Measurements from ENCODE around the gene PREB. TPM values are rescaled to one million over a fixed set of nuclear protein-coding genes. Genes with fewer than 3 reads are reported as not detected.

Gene PREB
- total RNA-seq, 4 donors from 2014 or later, result 40.0 to 55.3 (median 47.1) TPM

DNA sequence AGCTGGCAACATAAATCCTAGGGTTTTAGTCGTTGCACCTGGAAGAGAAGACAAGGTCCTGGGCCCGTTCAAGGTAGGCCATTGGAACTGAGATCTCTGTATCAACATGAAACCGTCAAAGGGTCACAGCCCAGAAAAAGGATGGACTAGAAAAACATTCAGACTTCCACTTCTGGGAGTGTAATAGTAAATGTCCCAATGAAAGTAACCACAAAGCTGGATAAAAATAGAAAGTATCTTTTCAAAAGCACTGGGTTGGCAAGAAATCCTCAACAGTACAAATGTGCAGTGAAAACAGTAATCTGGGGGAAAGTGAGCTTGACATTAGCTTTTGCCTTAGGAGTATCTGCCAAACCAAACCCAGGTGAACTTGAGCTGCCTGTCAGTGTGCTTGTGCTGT, 28.5 kb downstream of the PREB start:
- TF ChIP-seq EP300 (IDR thresholded peaks at IDR 0.05) (no peak), POLR2A (IDR thresholded peaks at IDR 0.05) (no peak), POLR2AphosphoS5 (IDR thresholded peaks at IDR 0.05) (no peak)
- TF ChIP-seq, protein P1, sequence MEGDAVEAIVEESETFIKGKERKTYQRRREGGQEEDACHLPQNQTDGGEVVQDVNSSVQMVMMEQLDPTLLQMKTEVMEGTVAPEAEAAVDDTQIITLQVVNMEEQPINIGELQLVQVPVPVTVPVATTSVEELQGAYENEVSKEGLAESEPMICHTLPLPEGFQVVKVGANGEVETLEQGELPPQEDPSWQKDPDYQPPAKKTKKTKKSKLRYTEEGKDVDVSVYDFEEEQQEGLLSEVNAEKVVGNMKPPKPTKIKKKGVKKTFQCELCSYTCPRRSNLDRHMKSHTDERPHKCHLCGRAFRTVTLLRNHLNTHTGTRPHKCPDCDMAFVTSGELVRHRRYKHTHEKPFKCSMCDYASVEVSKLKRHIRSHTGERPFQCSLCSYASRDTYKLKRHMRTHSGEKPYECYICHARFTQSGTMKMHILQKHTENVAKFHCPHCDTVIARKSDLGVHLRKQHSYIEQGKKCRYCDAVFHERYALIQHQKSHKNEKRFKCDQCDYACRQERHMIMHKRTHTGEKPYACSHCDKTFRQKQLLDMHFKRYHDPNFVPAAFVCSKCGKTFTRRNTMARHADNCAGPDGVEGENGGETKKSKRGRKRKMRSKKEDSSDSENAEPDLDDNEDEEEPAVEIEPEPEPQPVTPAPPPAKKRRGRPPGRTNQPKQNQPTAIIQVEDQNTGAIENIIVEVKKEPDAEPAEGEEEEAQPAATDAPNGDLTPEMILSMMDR (IDR thresholded peaks at IDR 0.05), result no peak
- Histone ChIP-seq H3K9me3 (no peaks in the 10 kb centered on the region), H3K4me1 (no peaks in the 10 kb centered on the region), H3K36me3 (no peaks in the 10 kb centered on the region), H3K27ac (no peak overlapping the region), H3K27me3 (no peaks in the 10 kb centered on the region), H3K4me3 (no peak overlapping the region)
- no peak for DNase-seq (ENCODE audit: low spot score in 2 of 2)
- WGBS, result 73% methylated on average over 3 of the region's 3 CpGs

DNA sequence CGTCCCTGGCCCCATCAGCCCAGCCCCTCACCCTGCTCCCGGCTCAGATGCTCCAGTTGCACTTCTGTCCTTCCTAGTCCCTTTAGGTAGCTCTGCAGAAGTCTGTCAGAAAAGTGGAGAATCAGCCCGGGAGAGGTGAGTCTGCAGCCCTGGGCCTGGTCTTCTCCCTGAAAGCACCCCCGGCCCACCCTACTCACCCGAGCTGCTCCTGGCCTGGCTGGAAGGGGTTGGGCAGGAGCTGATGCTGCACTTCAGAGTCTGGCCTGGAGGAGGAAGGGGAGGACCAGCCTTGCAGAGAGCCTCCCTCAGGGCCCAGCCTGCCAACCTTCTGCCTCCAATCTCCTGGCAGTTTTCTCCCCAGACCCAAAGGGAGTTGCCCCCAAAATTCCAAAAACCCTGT, 32.1 kb downstream of the PREB start:
- no peaks in the 10 kb centered on the region for H3K36me3 ChIP-seq
- DNase-seq (ENCODE audit: low spot score in 2 of 2), result no peak
- TF ChIP-seq POLR2A (IDR thresholded peaks at IDR 0.05), result no peak
- TF ChIP-seq POLR2AphosphoS5 (IDR thresholded peaks at IDR 0.05), result no peak
- TF ChIP-seq EP300 (IDR thresholded peaks at IDR 0.05), result no peak
- TF ChIP-seq, protein P1 (IDR thresholded peaks at IDR 0.05), result no peak
- no peaks in the 10 kb centered on the region for H3K27me3 ChIP-seq
- H3K9me3 ChIP-seq, result no peaks in the 10 kb centered on the region
- H3K4me3 ChIP-seq, result no peak overlapping the region
- 76% methylated on average over 4 of the region's 5 CpGs for WGBS
- no peaks in the 10 kb centered on the region for H3K4me1 ChIP-seq
- H3K27ac ChIP-seq, result no peak overlapping the region

DNA sequence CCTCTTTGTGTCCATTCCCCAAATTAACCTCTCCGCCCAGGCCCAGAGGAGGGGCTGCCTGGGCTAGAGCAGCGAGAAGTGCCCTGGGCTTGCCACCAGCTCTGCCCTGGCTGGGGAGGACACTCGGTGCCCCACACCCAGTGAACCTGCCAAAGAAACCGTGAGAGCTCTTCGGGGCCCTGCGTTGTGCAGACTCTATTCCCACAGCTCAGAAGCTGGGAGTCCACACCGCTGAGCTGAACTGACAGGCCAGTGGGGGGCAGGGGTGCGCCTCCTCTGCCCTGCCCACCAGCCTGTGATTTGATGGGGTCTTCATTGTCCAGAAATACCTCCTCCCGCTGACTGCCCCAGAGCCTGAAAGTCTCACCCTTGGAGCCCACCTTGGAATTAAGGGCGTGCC, 34.4 kb downstream of the PREB start:
- peaks cover 10% of the 10 kb centered on the region for H3K4me1 ChIP-seq
- H3K4me3 ChIP-seq, result no peak overlapping the region
- no peaks in the 10 kb centered on the region for H3K9me3 ChIP-seq
- DNase-seq (ENCODE audit: low spot score in 2 of 2), result no peak
- H3K27me3 ChIP-seq, result no peaks in the 10 kb centered on the region
- WGBS, result 88% methylated on average over 5 of the region's 10 CpGs
- H3K36me3 ChIP-seq, result no peaks in the 10 kb centered on the region
- no peak overlapping the region for H3K27ac ChIP-seq
- TF ChIP-seq POLR2AphosphoS5 (IDR thresholded peaks at IDR 0.05) (no peak), EP300 (IDR thresholded peaks at IDR 0.05) (no peak), POLR2A (IDR thresholded peaks at IDR 0.05) (no peak)
- TF ChIP-seq, protein P1 (IDR thresholded peaks at IDR 0.05), result no peak

DNA sequence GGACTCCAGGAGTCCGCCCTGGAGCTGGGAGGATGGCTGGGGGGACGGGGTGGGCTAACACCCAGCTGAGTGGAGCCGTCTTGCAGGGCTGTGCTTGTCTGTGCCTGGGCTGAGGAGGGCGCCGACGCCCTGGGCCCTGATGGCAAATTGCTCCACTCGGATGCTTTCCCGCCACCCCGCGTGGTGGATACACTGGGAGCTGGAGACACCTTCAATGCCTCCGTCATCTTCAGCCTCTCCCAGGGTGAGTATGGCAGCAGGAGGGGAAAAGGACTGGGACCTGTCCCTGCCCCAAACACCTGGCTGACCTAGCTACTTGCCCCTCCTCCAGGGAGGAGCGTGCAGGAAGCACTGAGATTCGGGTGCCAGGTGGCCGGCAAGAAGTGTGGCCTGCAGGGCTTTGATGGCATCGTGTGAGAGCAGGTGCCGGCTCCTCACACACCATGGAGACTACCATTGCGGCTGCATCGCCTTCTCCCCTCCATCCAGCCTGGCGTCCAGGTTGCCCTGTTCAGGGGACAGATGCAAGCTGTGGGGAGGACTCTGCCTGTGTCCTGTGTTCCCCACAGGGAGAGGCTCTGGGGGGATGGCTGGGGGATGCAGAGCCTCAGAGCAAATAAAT, 35.0 kb downstream of the PREB start:
- Histone ChIP-seq H3K27me3 (no peaks in the 10 kb centered on the region), H3K9me3 (no peaks in the 10 kb centered on the region), H3K36me3 (no peaks in the 10 kb centered on the region), H3K27ac (no peak overlapping the region), H3K4me1 (peaks cover 10% of the 10 kb centered on the region), H3K4me3 (no peak overlapping the region)
- WGBS, result 85% methylated on average over 10 of the region's 19 CpGs
- TF ChIP-seq, protein P1 (IDR thresholded peaks at IDR 0.05), result no peak
- TF ChIP-seq EP300 (IDR thresholded peaks at IDR 0.05) (no peak), POLR2AphosphoS5 (IDR thresholded peaks at IDR 0.05) (no peak), POLR2A (IDR thresholded peaks at IDR 0.05) (no peak)
- no peak for DNase-seq (ENCODE audit: low spot score in 2 of 2)

DNA sequence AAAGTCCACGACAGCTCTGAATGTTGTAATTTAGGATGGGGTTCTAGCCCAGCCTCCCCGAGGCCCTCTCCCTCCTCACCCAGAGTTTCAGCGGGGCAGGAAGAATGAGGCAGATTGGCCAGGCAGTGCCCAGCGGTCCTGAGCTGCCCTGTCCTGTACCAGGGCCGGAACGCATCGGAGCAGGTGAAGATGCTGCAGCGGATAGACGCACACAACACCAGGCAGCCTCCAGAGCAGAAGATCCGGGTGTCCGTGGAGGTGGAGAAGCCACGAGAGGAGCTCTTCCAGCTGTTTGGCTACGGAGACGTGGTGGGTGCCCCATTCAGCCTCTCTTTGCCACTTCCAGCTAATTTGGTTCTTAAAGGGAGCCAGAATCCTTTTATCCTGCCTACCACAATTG, 37.1 kb downstream of the PREB start:
- peaks cover 10% of the 10 kb centered on the region for H3K4me1 ChIP-seq
- no peak for TF ChIP-seq EP300 (IDR thresholded peaks at IDR 0.05)
- no peak for TF ChIP-seq POLR2A (IDR thresholded peaks at IDR 0.05)
- TF ChIP-seq, protein P1 (IDR thresholded peaks at IDR 0.05), result no peak
- TF ChIP-seq POLR2AphosphoS5 (IDR thresholded peaks at IDR 0.05), result no peak
- H3K27me3 ChIP-seq, result no peaks in the 10 kb centered on the region
- no peaks in the 10 kb centered on the region for H3K9me3 ChIP-seq
- 86% methylated on average over 12 of the region's 14 CpGs for WGBS
- H3K27ac ChIP-seq, result no peak overlapping the region
- DNase-seq (ENCODE audit: low spot score in 2 of 2), result no peak
- H3K4me3 ChIP-seq, result no peak overlapping the region
- no peaks in the 10 kb centered on the region for H3K36me3 ChIP-seq
